Measurements from ENCODE around the gene BMP2.

The BMP2 gene

DNA sequence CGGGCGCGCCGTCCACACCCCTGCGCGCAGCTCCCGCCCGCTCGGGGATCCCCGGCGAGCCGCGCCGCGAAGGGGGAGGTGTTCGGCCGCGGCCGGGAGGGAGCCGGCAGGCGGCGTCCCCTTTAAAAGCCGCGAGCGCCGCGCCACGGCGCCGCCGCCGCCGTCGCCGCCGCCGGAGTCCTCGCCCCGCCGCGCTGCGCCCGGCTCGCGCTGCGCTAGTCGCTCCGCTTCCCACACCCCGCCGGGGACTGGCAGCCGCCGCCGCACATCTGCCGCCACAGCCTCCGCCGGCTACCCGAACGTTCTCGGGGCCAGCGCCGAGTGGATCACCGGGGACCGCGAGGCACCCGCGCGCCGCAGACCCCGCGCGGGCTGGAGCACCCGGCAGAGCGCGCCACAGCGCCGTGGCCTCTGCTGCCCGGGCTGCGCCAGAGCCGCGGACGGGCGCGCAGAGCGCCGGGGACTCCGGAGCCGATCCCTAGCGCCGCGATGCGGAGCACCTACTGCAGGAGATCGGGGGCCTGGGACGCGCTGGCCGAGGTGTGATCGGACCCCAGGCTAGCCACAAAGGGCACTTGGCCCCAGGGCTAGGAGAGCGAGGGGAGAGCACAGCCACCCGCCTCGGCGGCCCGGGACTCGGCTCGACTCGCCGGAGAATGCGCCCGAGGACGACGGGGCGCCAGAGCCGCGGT, at the start of gene BMP2:
TSS of gene BMP2 (plus strand) at position 151 of the 692 bp plus-strand sequence. CDS start 2,441 bp downstream, outside the sequence.
- no peak for DNase-seq (ENCODE audit: low read depth in 2 of 2)

DNA sequence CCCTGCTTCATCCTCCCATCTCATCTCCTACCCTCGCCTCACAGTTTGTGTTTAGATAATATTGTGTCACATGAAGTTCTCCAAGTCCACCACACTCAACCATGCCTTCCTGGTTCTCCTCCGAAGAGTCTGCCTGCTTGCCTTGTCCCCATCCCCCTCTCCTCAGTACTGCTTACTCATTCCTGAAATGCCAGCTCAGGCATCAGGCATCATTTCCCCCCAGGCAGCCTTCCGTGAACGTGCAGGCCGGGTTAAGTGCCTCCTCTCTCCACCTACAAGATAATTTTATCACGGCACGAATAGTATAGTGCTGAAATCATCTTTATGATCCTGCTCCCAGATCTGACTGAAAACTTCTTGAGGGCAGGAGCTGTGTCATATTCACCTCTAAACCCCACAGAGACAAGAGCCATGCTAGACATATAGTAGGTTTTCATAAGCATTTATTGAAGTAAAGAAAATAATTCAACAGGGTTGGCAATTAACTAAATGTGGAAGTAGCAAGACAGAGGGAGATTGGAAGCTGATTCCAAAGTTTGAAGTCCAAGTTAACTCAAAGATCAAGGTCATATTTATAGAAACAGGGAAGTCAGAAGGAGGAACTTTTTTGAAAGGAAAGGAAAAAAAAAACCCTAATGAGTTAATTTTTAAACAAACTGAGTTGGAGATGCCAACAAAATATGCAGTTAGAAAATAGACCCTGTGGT, 48.7 kb upstream of the BMP2 start:
- DNase-seq (ENCODE audit: low read depth in 2 of 2), result no peak

DNA sequence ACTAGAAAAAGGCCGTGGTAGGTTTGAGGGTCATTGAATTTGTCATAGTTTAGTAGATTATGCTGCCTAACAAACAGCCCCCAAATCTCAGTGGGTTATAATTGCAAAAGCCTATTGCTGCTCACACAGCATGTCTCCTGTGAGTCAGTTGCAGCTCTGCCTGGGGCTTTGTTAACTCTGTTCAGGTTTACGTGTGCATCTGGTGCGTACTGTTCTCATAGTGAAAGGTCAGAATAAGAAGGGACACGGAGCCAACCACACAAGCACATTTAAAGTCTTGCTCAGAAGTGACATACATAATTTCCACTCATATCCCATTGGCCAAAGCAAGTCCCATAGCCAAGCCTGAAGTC, 48.1 kb upstream of the BMP2 start:
- no peak for DNase-seq (ENCODE audit: low read depth in 2 of 2)

DNA sequence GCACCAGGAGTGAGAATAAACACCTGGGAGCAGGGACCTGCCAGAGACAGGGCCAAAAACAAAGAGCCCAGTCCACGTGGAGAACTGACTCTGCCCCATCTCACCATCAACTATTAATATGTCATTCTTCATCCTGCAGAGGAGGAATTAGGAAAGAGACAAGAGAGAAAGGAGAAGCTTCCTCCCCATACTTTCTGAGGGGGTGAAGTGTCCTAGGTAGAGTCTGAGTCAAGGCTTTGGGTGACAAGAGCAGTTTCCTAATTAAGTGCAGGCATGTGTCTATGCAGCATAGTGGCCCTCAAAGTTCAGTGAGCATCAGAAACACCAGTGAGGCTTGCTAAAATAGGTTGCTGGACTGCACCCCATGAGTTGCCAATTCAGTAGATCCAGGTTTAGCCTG, 40.7 kb upstream of the BMP2 start:
- DNase-seq (ENCODE audit: low read depth in 2 of 2), result no peak

DNA sequence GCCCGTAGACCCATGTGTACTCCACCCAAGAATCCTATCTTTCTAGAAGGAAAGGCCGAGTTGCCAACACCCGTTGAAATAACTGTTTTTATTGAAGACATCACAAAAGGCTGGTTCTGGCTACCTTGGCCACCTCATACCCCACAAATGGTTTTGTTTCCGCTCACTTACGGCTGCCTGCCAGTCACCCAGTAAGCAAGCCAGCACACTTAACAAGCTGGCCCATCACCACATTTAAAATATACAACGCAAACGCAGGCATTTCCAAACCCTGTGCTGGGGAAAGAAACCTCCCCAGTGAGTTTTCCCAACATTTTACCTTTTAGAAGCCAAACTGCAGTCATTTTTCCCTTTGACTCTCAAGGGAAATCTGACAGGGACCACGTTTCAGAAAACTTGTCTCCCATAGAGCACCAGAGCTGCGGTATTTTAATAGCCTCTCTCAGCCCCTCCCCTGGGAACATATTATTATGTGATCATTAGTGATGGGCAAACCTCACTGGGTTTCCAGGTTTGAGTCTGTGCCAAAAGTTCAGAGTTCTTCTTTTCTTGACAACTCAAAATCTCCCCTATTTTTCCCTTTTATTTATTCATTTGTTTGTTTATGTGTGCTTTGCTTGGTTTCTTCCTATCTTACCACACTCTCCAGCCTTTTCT, 36.7 kb upstream of the BMP2 start:
- DNase-seq (ENCODE audit: low read depth in 2 of 2), result no peak

DNA sequence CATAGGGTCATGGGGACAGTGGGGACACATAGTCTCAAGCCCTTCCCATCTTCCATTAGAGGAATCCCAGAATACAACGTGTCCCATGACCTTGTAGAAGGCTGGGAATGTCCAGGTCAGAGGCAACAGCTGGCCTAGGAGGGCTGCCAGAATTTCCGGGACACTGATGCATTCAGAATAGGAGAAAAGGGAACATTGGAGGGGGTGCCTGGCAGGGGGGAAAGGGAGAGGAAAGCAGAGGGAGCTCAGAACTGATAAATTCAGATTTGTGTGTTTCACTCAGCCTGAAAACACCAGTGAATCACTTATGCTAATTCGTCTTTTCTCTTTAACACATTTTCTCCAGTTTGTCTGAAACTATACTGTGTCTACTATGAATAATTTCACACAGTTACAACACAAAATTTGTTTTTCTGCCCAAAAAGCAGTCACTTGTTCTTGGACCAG, 35.5 kb upstream of the BMP2 start:
- DNase-seq (ENCODE audit: low read depth in 2 of 2), result no peak

DNA sequence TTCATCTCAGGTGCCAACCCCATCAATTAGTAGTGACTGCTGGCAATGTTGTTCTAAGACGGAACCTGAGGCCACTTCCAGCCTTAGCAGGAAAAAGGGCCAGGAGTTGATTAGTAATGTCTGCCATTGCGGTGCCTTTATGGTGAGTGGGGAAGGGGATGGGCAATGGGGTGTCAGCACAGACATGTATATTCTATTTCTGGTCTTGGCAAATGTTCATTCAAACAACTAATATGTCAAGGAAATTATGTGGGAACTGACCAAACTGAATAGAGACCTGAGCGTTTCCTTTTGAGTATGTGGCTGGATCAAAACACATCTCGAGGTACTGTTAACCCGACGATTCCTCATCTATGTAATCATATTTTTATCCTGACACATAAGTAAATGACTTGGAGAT, 34.6 kb upstream of the BMP2 start:
- DNase-seq (ENCODE audit: low read depth in 2 of 2), result no peak

DNA sequence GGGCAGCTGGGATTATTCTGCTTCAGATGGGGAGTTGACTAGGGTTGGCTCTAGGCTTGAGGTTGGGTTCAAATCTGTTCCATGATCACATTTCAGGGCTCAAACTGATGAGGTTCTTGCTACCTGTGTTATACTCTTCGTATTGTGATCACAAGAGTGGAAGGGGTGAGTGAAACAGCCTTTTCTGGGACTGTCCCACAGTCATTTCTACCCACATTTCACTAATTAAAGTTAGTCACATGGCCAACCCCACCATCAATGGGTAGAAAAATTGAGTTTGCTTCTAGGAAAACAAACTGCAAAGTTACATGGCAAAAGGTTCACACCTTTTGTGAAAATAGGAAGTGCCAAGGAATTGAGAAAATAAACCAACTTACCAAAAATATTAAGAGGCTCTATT, 33.5 kb upstream of the BMP2 start:
- DNase-seq (ENCODE audit: low read depth in 2 of 2), result no peak

DNA sequence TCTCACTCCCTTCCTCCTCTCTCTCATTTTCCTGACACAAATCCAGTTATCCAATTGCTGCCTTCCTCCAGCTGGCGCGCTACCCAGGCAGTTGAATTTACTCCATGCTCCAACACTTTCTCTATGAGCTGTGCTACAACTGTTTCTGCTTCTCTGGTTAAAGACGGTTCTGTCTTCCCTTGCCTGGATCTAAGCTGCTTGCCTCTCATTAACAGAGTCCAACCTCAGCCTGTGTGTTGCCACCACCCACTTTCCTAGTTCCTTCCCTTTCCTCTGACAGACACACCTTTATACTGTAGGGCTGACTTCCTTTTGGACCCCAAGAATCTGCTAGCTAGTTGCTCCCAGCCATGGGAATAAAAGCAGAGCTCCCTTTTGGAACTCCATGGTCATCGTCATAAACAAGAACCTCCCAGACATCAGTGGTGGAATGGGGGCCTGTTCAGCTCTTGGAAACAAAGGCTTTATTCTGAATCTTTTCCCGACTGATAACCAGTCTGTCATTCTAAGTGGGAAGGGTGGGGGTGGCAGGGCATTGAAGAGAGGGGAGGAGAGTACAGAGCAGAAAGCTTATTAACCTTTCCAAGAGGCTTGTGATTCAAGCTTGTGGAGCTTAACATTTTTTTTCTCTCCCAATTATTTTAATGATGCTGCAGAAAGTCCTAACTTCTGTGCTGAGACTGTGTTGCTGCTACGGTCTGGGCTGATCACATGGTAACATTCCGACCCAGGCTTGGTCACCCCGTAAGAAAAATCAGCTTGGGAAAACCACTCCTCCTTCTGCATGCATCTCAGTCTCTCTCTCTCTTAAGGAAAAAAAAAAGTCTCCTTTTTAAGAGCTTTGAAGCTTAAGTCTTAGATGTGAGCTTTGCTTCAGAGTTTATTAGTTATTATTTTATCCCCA, 31.3 kb upstream of the BMP2 start:
- DNase-seq (ENCODE audit: low read depth in 2 of 2), result no peak

DNA sequence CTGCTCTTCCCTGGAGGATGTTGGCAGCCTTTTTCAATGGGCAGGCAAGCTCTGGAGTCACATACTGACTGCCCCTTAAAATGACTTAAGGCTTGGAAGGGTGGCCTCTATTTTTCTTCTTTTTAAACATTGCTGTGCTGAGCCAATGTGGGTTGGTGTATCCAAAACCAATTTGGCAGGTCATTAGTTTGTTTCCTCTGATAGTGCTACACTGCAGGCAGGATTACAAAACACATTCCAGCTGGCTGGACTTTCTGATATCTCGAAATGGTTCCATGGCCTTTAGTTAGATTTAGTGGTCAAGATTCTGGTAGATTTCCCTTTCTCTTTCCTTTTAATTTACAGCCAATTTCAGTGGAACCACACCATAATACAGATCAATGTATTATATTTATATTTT, 28.1 kb upstream of the BMP2 start:
- DNase-seq (ENCODE audit: low read depth in 2 of 2), result no peak

DNA sequence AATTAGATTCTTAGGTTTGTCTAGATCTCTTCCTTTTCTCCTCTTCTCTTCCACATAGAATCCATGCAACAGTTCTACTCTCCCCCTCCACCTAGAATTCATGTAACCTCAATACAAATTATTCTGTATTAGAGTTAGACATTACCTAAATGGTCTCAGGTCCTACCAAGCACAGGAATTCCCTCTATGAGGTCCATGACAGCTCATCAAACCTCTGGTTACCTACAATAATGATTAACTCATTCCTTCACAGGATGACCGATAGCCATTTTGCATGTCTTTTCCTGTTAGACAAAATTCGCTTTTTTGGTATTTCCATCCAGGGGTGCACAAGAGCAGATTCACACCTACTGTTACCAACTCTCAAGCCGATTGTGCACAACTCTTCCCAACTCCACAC, 27.4 kb upstream of the BMP2 start:
- no peak for DNase-seq (ENCODE audit: low read depth in 2 of 2)

DNA sequence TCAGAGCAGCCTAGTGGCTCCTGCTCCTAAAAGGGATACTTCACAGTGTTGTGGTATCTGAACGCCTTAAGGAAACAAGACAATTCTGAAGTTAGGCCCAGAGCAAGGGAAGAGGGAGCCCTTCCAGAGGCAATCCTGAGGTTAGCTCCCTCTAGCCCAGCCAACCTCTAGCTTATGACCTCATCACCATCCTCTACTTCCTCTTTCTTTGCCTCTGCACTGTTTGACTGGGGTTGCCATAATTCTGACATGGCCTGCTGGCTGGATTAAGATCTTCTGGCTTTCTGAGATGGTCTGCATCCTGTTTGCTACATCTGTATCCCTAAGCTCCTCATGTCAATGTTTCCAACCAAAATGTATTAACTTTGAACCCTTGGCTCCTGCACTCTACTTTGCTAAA, 23.3 kb upstream of the BMP2 start:
- no peak for DNase-seq (ENCODE audit: low read depth in 2 of 2)

DNA sequence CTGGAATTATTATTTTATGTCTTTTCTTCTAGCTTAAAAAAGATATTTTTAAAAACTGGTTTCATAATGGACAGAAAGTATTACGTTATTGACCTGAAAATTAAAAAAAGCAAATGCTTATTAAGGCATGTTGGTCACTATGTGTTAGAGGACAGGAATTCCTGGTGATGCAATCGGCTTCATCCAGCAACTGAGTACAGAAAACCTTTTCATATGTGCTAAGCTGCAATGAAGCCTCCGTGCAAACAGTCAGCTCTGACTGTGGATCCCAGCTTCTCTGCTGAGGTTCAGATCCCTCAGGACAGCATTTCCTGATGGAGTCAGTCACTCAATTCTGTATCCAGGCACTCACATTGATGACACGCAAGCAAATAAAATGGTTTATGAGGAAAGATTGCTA, 22.7 kb upstream of the BMP2 start:
- no peak for DNase-seq (ENCODE audit: low read depth in 2 of 2)

DNA sequence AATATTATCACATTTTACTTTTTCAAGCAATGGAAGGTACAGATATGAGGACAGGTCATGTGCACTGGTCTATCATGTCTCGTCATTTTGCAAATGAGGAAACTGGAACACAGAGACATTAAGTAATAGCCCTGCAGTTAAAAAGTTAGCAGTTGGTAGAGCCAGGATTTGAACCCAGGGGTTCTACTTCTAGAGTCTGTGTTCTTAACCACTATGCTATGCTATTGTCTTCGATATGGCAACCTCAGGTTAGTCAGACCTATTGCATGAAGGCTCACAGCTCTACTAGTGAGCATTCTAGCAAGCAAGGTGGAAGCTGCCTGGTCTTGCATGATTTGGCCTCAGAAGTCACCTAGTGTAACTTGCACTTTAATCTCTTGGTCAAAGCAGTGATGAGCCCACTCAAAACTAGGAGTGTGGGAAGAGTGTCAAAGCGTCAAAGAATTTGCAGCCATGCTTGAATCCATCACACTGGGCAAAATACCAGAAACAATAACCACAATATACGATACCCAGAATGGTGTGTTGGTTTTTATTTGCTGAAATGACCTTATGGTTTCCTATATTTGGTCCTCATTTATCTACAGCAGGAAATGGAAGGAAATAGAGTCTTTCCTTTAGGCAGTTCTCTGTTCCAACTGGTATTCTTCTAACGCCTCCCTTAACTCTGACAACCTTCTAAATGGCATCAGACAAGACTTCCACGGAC, 20.4 kb upstream of the BMP2 start:
- no peak for DNase-seq (ENCODE audit: low read depth in 2 of 2)

DNA sequence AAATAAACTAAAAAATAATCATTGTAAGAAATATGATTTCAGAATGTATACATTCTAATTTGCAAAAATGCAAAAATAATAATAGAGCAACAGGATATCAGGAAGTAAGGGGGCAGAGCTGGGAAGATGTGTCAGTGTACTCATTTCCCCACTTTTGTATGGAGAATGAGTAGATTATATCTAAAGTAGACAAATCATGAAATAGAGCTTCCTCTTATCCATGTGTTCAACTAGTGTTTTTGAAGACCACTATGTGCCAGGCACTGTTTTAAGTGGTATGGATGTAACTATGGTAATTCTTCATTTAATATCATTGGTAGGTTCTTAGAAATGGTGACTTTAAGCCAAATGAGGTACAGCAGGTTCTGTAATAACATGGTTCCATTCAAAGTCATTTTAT, 17.0 kb upstream of the BMP2 start:
- DNase-seq (ENCODE audit: low read depth in 2 of 2), result no peak

DNA sequence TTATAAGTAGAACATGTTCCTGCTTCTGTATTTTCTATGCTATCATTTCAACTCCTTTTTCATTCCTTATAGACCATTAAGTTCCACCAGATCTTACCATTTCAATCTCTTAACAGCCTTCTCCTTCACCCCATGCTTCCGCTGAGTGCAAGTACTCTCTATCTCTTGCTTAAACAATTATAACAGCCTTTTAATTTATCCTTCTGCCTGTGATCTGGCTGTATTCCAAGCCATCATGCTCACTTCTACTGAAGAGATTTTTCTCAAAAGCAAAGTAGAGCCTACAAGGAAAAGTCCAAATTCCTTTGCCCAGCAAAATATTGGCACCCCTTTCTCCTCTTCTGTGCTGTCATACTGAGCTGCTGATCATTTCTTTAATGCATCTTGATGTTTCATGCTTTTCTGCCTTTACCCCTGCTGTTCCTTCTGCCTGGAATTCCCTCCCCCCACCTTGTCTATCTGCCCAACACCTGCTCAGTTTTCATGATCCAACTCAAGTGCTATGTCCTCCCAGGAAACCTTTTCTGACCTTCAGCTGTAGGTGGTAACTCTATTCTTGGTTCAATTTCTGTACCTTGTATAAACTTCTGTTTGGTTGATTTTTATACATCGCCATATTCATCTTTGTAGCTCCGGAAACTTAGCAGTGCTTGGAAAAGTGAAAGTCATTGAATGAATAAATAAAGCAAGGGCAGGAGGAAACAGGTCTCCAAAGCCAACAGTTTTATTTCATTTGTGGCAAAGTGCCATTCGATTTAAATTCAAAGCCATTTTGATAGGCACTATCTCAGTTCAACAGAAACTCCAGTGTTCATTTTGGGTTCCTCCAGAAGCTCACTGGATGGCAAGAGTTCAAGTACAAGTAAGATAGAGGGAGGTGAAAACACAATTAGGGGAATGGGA, 10.5 kb upstream of the BMP2 start:
- no peak for DNase-seq (ENCODE audit: low read depth in 2 of 2)

DNA sequence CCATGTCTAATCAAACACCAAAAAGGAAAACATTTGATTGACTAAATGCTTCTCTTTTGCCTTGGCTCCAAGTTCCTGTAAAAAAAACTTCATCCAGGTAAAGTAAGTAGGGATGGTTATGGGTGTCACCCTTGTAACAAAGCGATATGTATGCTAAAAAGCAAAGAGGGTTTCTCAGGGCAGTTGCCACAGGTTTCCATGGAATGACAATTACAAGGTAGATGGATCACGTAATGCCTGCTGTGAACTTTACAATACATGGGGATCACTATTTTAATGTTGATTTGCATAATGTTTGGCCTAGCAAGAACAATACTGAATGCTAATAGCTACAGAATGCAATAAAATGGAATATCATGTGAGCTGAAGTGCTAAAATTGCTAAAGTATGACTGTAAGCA, 2.9 kb upstream of the BMP2 start:
- no peak for DNase-seq (ENCODE audit: low read depth in 2 of 2)

DNA sequence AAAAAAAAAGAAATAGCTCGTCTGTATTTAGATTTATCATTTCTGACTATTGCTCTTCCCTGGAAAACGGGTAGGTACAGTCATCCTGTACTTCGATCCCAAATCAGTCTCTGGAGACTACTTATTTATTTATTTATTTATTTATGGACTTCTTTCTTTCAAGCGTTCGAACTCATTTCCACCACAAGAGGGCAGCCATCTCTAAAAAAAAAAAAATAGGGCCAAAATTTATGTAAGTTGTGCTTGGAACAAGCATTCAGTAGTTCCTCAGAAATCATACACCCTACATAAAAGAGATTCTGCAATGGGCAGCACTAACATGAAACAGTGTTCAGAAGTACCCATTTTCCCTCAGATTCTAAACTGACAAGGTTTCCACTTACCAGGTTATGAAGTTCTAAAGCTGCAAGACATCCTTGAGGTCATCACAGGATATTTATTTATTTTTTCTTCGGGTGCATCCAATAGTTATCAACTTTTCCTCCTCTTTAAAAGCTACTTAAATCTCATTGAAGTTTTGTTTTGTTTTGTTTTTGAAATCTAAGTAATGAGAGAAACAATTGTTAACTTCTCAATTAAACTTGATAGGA, 1.9 kb upstream of the BMP2 start:
- no peak for DNase-seq (ENCODE audit: low read depth in 2 of 2)

DNA sequence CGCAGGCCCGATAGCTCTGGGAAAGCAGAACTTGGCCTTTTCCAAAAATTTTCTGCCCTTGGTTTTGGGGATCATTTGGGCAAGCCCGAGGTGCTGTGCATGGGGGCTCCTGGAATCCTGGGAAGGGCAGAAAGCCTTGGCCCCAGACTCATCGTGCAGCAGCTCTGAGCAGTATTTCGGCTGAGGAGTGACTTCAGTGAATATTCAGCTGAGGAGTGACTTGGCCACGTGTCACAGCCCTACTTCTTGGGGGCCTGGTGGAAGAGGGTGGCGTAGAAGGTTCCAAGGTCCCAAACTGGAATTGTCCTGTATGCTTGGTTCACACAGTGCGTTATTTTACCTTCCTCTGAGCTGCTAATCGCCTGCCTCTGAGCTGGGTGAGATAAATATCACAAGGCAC, 1.1 kb upstream of the BMP2 start:
- DNase-seq (ENCODE audit: low read depth in 2 of 2), result no peak

DNA sequence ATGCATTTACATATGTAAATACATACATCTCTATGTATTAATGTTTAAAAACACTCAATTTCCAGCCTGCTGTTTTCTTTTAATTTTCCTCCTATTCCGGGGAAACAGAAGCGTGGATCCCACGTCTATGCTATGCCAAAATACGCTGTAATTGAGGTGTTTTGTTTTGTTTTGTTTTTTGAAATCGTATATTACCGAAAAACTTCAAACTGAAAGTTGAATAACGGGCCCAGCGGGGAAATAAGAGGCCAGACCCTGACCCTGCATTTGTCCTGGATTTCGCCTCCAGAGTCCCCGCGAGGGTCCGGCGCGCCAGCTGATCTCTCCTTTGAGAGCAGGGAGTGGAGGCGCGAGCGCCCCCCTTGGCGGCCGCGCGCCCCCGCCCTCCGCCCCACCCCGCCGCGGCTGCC, 355 bp upstream of the BMP2 start:
- no peak for DNase-seq (ENCODE audit: low read depth in 2 of 2)
